Measurements from ENCODE around the gene SS18L1.

Gene SS18L1

DNA sequence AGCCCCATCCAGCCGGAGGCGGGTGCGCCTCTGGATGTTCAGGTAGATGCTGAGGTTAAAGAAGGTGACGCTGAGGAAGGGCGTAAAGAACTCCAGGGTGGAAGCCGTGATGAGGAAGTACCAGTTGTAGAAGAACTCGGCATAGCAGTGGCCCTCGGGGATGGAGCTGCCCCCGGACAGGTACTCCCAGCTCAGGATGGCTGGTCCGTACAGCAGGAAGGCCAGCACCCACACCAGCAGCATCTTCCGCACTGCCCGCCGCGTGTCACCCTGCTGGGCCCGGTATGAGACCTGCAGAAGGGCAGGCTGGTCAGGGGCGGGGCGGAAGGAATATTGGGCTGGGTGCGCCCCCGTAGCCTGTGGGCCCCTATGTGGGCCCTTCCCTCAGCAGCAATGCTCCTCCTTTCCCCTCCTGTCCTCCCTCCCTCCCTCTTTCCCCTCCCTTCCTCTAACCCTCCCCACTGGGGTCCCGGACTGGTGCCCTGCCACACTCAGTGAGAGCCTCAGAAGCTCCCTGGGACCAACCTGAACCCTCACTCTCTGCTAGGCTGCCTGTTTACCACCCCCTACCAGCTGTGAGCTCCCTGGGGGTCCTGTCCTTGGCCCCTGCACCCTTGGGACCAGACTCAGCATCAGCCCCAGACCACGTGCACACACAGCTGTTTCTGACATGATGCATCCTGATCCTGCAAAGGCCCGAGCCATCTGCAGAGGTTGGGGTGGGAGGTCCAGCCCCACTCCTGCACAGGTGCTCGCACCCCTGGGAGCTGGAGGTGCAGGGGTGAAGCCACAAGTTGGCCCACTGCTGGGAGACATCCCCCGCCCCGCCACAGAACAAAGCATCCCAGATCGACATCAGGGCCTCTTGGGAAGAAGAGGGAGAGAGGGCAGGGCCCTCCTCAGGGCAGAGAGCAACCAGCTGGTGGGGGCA is 73.3 kb downstream of the SS18L1 start:
- DNase-seq (ENCODE audit: extremely low read depth, low read depth): no peak
- TF ChIP-seq, protein P1, sequence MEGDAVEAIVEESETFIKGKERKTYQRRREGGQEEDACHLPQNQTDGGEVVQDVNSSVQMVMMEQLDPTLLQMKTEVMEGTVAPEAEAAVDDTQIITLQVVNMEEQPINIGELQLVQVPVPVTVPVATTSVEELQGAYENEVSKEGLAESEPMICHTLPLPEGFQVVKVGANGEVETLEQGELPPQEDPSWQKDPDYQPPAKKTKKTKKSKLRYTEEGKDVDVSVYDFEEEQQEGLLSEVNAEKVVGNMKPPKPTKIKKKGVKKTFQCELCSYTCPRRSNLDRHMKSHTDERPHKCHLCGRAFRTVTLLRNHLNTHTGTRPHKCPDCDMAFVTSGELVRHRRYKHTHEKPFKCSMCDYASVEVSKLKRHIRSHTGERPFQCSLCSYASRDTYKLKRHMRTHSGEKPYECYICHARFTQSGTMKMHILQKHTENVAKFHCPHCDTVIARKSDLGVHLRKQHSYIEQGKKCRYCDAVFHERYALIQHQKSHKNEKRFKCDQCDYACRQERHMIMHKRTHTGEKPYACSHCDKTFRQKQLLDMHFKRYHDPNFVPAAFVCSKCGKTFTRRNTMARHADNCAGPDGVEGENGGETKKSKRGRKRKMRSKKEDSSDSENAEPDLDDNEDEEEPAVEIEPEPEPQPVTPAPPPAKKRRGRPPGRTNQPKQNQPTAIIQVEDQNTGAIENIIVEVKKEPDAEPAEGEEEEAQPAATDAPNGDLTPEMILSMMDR (IDR thresholded peaks at IDR 0.05; ENCODE audit: low read depth, low read length): no peak

DNA sequence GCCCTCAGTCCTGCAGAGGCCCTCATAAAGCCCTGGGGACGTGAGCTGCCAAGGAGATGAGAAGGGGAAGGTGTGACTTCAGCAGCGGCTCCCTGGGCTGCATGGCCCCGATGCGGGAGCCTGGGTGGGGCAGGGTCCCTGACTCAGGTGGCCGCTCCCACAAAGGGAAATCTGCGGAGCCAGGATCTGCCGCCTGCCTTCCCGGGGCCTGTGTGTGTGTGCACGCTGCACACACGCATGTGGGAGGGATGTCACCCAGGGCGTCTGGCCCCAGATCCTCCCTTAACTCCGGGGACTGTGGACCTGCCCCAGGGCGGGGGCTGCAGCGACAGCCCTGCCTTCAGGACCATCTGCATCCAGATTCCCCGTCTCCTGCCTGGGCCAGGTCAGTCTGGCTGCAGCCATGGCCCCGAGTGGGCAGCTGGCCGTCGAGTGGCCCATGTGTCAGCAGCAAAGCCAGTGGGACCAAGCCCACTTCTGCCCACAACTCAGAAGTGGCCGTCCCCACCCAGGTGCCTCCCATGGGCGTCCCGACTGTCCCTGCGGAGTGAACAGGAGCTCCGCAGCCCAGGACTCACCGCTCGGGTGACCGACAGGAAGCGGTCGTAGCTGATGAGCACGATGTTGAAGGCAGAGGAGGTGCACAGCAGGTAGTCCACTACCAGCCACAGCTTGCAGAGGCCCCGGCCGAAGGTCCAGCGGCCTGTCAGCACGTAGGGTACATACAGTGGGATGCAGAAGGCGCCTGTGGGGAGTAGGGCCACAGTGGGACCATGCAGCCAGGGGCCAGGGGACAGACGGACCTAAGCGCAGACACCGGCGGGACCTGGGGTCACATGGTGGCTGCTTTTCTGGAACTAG is 74.6 kb downstream of the SS18L1 start:
- no peak for DNase-seq (ENCODE audit: extremely low read depth, low read depth)
- TF ChIP-seq, protein P1 (IDR thresholded peaks at IDR 0.05; ENCODE audit: low read depth, low read length): no peak

DNA sequence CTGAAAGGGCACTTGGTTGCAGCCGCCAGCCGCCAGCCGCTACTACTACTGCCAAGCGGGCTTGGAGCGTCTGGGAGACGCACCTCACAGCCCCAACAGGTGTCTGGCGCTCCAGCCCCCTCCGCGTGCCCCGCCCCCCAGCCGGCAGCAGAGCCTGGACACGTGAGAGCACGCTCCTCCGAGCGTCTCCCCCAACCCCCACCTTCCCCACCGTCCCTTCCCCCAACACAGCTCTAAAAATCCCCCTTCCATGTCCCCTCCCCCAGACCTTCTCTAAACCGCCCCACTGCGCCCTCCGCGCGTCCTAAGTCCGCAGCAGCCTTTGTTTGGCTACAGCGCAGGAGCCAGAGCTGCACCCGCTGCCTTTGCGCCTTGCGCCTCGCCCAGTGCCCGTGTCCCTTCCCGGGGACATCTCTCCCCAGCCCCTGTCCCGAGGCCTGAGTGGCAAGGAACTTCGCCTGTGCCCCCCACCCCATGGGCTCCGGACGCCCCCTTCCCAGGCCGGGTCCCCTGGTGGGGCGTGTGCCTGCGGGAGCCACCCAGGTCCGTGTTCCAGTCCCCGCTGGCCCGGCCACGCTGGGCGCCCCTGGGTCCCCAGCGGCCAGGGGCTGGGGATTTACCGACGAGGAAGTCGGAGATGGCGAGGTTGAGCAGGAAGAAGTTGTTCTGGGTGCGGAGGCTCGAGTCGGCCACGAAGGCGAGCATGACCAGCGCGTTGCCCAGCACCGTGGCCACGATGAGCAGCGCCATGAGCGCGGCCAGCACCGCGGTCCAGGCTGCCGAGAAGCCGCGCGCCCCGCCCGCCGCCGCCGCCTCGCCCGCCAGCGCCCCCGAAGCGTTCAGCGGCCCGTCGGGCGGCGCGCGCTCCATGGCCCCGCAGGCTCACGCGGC is 75.8 kb downstream of the SS18L1 start:
- DNase-seq (ENCODE audit: extremely low read depth, low read depth): no peak

DNA sequence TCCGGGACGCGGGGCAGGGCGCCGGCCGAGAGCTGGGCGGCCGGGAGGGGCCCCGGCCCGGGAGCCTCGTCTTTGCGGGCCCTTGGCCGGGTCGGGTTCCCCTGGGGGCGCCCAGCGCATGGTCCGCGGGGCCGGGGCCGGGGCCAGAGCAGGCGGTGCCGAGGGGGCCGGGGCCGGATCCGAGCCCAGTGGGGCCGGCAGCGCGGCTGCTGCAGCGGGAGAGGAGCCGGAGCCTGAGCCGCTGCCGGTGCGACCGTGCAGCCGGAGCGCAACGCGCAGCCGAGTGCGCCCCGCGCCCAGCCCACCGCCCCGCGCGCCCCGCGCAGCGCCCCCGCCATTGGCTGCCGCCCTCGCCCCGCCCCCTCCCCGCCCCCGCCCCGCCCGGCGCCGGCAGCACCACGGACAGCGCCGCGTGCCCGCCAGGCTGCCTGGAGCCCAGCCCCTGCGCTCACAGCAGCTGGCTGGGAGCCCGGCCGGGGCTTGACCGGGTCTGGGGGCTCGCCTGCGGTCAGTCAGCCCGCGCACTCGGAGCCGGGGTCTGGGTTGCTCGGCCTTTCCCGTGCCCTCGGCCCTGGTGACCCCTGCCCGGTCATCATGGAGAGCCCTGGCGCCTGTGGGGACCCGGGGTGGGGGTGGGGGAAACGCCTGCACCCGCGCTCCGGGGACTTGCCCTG is 76.6 kb downstream of the SS18L1 start, which contains the start of gene HRH3:
TSS of gene HRH3 (minus strand) at position 287 of the 674 bp plus-strand sequence. CDS start 308 bp downstream, outside the sequence.
- no peak for DNase-seq (ENCODE audit: extremely low read depth, low read depth)
- TF ChIP-seq, protein P1 (IDR thresholded peaks at IDR 0.05; ENCODE audit: low read depth, low read length): no peak

More for the DNA sequence above, 75.8 kb downstream of the SS18L1 start:
- TF ChIP-seq, protein P1 (IDR thresholded peaks at IDR 0.05; ENCODE audit: low read depth, low read length): no peak

DNA sequence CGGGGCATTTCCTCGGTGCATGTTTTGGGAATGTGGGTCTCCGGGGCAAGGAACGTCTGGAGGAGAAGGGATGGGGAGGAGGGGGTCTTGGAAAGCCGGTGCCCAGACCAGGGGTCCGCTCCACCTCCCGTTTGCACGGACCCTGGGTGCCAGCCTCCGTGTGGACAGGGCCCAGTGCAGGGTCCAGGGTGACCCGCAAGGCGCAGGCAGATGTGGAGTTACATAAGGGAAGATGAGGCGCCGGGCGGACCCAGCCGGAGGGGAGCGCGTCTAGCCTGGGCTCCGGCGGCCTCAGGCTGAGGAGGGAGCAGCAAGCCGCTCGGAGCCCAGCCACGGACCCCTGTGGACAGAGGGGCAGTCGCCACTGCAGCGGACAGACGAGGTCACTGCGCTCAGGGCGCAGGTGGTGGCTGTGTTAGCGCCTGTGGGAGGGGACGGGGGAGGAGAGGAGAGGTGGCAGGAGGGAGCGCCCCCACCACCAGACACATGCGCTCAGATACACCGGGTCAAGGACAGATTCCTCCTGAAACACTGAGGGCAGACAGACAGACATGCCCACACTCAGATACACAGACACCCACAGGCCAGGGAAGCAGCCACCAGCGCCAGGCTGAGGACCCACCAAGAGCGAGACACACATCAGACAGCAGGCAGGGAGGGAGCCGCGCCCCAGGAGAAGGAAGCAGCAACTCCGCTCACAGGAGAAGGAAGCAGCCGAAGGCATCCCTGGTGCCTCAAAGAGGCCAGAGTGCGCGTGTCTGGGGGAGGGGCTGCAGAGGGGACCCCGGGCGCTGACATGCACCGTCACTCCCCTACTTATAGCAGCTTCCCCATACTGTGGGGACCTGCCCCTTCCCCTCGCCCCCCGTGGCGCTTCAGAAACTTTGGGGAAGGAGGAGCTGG is 77.3 kb downstream of the SS18L1 start:
- DNase-seq (ENCODE audit: extremely low read depth, low read depth): no peak
- TF ChIP-seq, protein P1 (IDR thresholded peaks at IDR 0.05; ENCODE audit: low read depth, low read length): no peak
